Left renal pelvis (tissue), 4 donors: ENCODE data around the gene GLP2R. TPM values are rescaled to one million over a fixed set of nuclear protein-coding genes. Genes with fewer than 3 reads are reported as not detected.

Experiments
- DNase-seq, 4 donors: peaks; one replicate each; pipeline ENCODE4 v3.0.0-alpha.2; 2013; ENCODE audit warnings: low read depth in 4 of 4, low spot score in 3 of 4
- polyA plus RNA-seq, 4 donors: library from polyadenylated mRNA; unstranded; fragments of 120-200 nt; gene quantifications; one replicate each; pipeline ENCODE4 v1.2.1, GENCODE V29; 2013; ENCODE audit not compliant: insufficient read length in 4 of 4

The GLP2R gene
- polyA plus RNA-seq, 4 donors, result 1.6 TPM; not detected in 3

DNA sequence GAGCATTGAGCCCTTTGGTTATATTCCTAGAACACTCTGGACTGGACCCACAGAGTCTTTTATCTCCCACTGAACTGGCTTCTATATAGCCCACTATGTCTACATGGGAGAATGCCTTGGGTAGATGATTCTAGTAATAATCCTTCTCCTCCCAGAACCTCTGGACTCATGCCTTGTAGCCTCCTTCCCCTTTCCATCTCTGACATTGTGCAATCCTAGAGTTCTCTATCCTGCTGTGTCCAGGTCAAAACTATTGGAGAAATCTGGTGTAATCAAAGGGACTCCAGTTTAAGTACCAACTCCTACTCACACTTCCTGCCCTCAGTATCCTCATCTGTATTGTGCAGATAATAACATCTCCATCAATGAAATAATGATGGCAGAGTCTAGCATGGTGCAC is 70.2 kb downstream of the GLP2R start:
- no peak for DNase-seq

DNA sequence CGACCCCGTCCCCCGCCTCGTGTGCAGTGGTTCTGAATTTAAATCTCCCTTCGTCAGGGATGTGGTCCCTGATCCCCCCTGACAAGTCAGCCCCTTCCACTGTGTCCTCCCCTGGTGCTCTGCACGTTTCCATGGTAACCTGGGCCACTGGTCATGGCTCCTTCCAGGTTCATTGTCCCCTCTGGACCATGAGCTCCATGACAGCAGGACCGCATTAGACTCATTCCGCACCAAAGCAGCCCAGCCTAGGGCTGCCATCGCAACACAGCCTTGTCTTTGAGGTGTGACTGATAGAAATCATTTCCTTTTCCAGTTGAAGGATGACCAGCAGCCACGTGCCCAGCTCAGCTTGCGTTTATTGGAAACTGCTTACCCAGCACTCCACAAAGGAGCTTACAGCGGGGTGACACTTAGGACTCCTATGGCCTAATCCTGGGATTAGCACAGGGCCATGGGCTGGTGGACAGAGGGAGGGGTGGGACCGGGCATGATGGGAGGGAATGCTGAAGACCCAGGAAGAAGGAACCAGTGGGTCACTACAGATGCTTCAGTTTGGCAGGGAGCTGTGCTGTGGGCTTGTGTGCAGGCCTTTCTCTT is 71.7 kb downstream of the GLP2R start:
- DNase-seq, result no peak

DNA sequence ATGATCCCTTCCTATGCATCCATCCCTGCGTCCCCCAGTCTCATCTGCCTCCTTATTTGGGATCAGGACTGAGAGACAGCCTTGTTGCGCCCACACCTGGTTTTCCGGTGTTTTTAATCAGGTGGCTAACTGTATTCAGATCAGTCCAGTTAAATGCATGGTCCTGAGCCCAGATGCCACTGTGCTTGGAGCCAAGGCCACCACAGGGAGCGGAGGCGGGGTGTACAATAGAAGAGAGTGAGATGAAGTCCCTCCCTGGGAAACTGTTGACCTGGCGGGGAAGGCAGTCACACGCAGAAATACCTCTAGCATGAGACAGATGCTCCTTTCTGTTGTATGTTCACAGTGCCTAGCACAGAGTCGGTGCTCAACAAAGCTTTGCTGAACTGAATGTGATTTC is 73.1 kb downstream of the GLP2R start:
- DNase-seq, result no peak

DNA sequence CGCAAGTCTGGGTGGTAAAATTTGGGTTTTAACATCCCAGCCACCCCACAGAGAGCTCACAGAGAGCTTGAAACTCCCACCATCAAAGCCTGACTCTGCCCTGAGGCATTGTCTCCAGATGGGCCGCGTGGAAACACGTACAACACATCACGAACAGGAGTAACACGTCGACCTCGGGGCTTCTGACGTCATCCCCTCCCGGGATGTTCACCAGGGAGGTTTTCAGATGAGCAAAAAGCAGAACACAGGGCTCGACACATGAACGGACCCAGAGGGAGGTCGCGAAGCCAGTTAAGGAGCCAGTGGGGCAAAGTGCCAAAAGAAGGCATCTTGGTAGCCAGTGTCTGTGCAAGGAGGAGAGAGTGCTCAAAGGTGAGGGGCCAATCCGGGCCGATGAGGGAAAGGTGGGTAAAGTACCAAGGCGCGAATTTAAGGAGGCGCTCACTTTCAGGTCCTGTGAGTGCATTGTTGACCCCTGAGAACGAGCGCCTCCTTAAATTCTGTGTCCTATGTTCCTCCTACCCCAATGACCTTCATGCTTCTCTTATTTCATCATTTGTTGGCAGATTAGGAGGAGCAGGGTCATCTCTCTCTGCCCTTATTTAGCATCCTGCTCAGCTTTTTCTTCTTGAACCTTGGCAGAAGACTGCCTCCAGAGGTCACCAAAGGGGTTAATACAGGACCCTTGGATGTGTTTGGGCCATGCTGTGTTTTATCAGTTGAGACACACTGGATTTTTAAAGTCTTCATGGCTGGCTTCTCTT is 73.7 kb downstream of the GLP2R start:
- no peak for DNase-seq

DNA sequence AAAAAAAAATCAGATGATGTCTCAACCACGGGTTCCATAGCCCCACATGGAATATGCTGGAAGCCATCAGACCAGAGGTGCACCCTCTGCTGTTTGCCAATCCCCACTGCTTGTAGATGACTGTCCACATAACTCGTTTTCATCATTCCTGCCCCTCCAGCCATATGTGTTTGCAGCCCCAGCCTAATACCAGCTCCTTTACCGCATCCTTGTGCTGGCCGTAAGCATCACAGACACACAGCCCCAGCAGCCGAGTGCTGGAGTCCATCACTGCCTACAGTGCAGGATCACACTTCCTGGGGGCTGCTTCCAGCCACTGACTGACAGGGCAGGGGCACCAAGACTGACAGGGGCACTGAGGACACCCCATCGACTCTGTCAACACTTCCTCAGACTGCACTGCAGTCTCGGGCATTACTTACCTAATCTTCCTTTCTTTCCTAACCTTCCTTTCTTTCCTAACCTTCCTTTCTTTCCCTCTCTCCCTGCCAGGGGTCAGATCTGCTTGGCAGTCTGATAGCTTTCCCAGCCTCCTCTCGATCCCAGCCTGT is 74.4 kb downstream of the GLP2R start:
- DNase-seq, result no peak

DNA sequence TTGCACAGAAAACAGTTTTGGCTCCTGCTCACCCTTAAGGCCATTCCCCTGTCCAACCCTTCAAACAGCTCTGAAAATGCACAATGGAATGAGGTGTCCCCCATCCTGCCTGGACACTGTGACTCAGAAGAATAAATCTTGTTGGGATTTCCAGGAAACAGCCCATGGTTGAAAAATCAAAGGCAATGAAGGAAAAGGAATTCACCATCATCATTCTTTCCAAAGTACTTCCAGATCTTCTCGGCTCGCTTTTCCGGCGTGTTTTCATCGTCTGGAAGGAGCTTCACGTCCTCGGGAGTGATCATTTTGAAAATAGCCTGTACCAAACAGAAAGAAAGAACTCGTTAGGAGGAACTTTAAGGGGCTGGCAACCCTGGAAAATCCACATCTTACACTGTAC is 75.1 kb downstream of the GLP2R start:
- no peak for DNase-seq

DNA sequence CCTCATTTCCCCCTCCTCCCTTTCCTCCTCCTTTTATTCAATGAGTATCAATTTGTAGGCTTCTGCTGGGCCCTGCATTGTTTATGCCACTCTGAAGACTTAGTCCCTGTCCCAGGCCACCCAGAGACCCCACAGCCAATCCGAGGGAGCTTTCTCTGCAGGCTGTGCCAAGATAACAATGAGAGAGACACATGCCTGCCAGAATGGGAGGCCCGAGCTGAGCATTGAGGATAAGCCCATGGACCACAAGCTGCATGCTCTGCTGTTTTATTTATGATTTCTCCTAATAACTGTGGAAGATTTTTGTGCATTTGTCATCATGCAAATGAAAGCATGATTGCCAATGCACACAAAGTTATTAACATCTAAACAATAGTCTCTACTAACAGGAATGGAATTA is 76.4 kb downstream of the GLP2R start:
- no peak for DNase-seq

DNA sequence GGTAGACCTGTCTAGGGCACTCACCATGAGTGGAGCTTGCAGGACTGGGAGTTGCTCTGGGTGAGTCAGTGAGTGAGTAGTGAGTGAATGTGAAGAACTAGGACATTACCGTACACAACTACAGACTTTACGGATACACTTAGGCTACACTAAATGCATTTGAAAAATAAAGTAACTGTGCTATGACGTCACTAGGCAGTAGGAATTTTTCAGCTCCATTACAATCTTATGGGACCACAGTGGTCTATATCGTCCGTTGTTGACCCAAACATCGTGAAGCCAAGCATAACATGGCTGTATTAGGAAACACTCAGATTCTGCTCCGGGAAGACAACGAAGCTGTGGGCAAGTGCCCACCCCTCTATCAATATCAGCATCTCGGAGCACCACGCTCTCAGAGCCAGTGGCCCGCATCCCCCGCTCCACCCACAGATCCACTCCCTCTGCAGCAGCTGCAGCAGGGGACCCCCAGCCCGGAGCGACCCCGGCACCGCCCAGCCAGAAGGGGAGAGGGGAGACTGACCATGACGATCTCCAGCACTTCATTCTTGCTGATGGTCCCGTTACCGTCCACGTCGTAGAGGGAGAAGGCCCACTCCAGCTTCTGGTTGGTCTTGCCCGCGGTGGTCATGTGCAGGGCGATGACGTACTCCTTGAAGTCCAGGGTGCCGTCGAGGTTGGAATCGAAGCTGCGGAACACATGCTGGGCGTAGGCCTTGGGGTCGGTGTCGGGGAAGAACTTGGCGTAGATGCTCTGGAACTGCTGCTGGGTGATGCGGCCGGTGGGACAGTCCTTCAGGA is 78.8 kb downstream of the GLP2R start:
- DNase-seq, result no peak

DNA sequence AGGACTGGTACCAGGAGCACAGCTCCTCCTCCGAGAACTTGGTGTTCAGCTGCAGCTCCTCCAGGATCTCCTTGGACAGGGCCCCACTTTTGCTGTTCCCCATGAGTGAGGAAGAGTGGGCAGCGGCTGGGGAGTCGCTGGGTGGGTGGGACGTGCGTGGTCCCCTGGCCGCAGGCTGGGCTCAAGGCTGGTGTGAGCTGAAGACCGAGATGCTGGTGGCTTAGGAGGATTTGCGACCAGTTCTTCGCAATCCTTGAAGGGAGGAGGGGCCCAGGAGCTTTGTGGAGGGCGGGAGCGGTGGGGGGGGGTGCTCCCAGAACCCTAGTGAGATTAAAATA is 79.3 kb downstream of the GLP2R start, which contains the start of gene RCVRN:
Gene RCVRN (minus strand): TSS at position 194 of the 338 bp plus-strand sequence. CDS start 91 bp downstream, at position 103.
- DNase-seq, result no peak

DNA sequence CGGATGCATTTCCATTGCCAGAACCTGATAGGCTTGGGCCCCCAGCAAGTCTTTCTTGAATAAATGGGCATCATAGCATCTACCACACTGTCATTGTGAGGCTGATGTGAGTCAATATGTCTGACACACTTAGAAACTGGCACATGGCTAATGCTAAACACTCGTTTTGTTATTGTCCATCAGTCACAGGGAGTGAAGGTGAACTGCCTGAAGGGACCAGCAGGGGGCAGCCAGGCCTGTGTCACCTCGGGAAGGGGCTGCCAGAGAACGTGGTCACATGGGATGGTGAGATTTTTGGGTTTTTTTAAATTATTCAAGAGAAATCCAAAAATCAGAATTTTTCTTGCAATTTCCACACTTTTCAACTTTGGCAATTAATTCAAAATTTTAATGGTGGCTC is 80.2 kb downstream of the GLP2R start:
- no peak for DNase-seq

DNA sequence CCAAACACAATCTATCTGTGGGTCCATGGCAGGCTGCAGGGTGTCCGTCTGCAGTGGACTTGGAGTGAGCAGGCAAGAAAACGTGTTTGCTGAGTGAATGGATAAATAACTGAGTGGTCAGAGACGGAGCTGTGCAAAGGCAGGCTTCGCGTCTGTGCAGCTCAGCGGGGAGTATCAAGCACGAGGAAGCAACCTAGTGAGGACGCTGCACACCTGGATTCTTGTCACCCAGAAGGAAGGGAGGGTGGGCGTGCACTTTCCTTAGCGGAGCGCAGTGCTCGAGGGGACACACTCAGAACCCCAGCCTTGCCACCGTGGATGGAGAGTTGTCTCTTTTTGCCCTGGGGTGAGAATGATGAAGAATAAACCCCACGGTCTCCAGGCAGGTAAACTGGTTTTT is 80.9 kb downstream of the GLP2R start:
- no peak for DNase-seq

DNA sequence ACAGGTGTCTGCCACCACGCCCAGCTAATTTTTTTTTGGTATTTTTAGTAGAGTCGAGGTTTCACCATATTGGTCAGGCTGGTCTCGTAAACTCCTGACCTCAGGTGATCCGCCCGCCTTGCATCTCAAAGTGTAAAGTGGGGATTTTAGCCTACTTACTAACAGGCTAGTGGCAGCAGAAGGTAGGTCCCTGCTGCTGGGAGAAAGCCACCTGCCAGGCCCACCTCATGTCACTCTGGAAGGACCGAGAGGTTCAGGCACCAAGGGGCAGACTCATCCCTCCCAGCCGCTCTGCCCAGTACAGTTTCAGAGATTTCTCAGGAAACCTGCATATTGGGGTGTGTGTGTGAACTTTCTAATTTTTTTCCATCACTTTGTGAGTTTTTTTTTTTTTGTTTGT is 81.4 kb downstream of the GLP2R start:
- DNase-seq, result no peak

DNA sequence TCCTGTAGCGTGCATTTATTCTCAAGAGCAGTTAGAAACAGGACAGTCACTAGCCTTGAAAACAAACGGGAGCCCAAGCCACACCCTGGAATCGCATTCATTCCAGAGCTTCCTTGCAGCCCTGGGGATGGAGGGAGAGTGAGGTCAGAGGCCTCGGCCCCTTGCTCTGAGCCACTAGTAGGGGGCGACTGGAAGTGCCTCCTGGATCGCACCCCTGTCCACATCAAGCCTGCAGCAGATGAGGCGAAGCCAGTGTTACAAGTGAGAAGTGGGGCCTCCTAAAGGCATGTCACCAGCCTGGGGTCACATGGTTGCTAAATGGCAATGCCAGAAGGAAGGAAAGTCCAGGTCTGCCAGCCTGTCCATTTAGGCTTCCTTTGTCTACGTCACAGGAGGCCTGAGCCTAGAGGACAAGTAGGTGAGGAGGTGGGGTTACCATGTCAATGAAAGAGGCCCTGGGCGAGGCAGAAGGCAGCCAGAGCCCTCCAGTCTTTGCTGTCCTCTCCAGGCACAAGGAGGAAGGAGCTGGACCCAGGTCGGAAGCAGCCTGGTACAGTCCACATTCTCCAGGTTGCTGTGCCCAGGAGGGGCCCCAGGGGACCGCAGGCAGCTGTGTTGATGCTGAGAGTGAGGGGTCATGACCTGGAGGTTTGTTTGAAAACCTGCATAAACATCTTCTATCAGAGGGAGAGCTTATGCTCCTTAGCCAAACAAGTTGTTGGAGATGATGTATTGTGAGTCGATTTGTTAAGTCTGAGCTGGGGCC is 82.3 kb downstream of the GLP2R start:
- no peak for DNase-seq

DNA sequence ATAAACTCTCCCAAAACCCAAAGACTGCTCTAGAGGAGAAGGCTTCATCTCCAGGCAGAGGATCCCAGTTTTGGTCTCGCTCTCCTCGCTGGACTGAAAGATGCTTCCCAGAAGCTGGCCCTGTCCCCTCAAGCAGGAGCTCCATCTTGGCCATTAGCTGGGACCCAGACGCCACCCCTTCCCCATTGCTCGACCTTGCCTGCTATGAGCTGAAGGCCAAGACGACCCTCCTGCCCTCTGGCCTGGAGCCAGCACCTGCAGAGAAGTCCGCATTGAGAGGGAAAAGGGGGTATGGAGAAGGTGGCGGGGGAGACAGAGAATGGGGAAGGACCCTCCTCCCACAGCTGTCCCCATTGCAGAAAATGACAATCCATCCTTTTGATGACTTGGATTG is 82.9 kb downstream of the GLP2R start:
- no peak for DNase-seq

DNA sequence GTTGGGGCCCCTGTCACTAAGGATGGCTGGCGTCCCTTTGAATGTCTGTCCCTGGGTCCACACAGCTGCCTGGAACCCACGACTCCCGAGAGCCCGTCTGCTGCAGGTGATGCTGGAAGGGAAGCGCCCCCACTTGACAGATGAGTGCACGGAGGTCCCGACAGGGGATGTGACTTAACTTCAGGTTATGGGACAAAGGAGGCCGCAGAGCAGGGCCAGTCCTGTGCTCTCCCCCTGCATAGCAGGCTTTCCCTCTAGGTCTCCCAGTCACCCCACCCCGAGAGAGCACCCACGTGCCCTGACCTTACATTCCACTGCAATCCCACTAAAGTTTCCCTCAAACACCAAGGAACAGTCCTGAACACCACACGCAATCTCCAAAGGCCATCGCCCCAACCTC is 85.4 kb downstream of the GLP2R start:
- no peak for DNase-seq

DNA sequence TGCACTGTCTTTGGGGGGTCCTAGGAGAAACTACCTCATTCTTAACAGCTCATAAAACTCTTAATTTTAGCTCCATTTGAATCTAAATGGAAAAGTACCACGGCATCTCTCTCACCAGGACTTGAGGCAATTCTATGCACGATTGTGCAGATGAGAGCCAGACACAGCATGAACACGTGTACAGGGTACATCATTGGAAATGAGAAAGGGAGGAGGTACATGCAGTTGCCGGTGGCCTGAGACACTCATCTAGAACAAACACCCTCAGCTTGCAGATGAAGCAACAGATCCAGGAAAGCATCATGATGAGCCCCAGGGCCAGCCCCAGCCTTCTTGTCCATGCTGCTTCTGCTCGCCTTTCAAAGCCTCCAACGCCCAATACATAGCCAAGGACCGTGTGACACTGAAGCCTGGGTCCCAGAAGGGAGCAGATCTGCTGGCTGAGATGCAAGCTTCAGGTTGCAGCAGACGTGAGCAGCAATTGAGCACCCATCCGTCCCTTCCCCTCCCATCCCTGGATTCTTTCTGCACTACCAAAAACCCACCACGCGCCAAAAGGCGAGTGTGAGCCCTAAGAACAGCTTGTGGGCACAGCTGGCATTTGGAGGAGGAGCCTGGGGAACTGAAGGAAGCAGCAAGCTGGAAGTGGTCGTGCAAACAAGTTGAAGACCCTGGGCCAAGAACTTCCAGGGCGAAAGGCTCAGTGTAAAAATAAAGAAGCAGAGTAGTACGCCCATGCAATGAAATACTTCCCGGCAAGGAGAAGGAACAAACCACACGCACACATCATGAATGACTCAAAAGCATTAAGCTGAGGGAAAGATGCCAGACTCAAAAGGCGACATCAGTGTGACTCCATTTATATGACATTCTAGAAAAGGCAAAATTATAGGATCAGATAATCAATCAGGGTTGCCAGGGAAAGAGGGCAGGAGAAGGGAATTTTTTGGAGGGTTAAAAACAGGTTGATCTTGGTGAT is 86.7 kb downstream of the GLP2R start:
- DNase-seq, result no peak

DNA sequence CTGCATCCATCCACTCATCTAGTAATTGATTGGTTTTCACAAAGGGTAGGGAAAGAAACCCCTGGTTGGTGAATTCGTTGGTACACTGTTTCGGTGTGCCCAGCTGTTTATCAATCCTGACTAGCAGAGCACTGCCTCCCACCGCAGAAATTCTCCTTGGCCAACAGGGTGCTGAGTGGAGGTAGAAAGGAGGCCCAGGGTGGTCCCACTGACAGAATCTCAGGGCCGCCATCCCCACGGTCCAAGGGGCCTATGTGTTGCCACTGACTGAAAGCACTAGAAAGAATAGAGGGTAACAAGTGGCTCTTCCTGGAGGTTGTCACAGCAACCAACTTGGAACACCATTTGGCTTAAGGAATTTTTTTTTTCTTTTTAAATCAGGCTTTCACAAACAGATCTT is 87.8 kb downstream of the GLP2R start:
- no peak for DNase-seq

DNA sequence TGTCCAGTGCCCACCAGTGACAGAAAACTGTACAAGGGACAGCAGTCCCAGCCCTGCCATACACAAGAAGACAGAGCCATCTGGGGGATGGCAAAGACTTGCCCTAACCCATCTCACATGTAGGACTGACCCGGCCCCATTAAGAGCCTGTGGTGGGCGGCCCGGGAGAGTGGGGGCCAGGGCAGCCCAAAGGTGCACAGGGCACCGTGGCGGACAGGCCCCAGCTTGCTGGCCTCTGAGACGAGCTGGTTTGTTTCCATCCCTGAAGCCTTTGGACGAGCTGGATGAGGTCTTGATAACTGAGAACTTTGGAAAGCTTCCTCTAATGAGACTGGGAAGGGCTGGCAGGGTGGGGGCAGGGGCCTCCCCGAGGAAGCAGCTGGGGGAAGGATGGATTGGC is 90.4 kb downstream of the GLP2R start:
- DNase-seq, result no peak

DNA sequence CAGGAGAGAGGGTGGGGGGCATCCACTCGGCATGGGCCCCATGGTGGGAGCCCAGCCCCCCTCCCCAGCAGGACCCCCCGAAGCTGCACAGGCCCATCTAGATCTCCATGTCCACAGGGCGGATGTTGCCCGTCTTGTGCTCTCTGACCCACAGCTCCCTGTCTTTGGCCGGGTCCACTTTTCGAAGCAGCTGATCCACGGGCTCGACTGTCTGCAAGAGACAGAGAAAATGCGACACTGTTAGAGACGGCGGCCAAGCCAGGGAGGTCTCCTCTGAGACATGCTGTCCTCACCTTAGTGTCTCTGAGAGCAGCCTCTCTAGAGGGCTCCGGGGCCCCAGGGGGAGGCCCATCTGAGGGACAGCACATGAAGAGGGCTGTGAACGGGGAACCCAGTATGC is 91.4 kb downstream of the GLP2R start:
- no peak for DNase-seq

DNA sequence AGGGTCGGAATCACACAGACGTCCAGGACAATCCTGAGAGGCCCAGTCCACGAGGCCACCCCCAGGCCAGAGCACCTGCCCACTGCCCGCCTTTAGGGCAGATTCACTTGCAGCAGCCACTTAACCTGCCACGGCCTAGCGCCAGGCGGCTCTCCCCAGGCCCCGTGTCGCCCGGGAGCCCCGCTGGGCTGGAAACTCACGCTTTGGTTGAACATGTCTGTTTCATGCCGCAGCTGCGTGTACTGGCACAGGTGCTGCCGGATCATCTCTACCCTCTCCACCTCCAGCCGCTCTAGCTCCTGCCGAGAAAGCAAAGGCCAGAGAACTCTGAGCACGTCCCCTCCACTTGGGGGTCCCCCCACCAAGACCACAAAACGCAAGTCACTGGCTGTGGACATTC is 92.1 kb downstream of the GLP2R start:
- DNase-seq, result no peak
